Liver (tissue), 9 donors: ENCODE data around the gene GPX3. TPM values are rescaled to one million over a fixed set of nuclear protein-coding genes. Genes with fewer than 3 reads are reported as not detected.

Experiments used
- DNase-seq: peaks from one replicate; pipeline ENCODE4 v3.0.0-alpha.2; 2017; ENCODE audit warnings: low spot score
- H3K27ac ChIP-seq, 2 donors: one replicate each; pipeline ENCODE4 v1.7.0; 2013; ENCODE audit warnings: inconsistent platforms in 2 of 2, low read length in 2 of 2, control low read depth in 1 of 2, low read depth in 1 of 2, mild to moderate bottlenecking in 1 of 2
- H3K27me3 ChIP-seq, 4 donors: one replicate each; pipeline versions ENCODE4 v1.6.1 to v1.7.0; 2013; ENCODE audit warnings: low read length in 3 of 4, inconsistent platforms in 1 of 4, mild to moderate bottlenecking in 1 of 4, moderate library complexity in 1 of 4; ENCODE audit not compliant: control insufficient read depth in 4 of 4, insufficient read depth in 4 of 4
- H3K36me3 ChIP-seq, 4 donors: one replicate each; pipeline versions ENCODE4 v1.6.1 to v1.7.0; 2013; ENCODE audit warnings: low read length in 3 of 4, mild to moderate bottlenecking in 3 of 4, low read depth in 1 of 4, moderate library complexity in 1 of 4; ENCODE audit not compliant: control insufficient read depth in 4 of 4, insufficient read depth in 3 of 4
- H3K4me1 ChIP-seq, 4 donors: one replicate each; pipeline versions ENCODE4 v1.6.1 to v1.7.0; 2013; ENCODE audit warnings: low read length in 3 of 4, mild to moderate bottlenecking in 3 of 4, moderate library complexity in 1 of 4; ENCODE audit not compliant: control insufficient read depth in 4 of 4, insufficient read depth in 4 of 4
- H3K4me3 ChIP-seq, 3 donors: one replicate each; pipeline versions ENCODE4 v1.6.1 to v1.7.0; 2013; ENCODE audit warnings: low read length in 3 of 3, control low read depth in 1 of 3, low read depth in 1 of 3, mild to moderate bottlenecking in 1 of 3
- H3K9ac ChIP-seq, 2 donors: one replicate each; pipeline ENCODE4 v1.7.0; 2013; ENCODE audit warnings: low read length in 2 of 2, mild to moderate bottlenecking in 2 of 2, moderate library complexity in 2 of 2, control low read depth in 1 of 2, low read depth in 1 of 2
- H3K9me3 ChIP-seq, 4 donors: one replicate each; pipeline versions ENCODE4 v1.6.1 to v1.7.0; 2013; ENCODE audit warnings: low read length in 3 of 4; ENCODE audit not compliant: control insufficient read depth in 4 of 4
- ATF3 ChIP-seq: IDR thresholded peaks from 2 replicates; pipeline ENCODE4 v1.6.1; 2016; ENCODE audit warnings: antibody characterized with exemption
- CTCF ChIP-seq: fragments of 150-350 bp; IDR thresholded peaks from 2 replicates; pipeline ENCODE4 v1.5.1; 2017; ENCODE audit warnings: improper control_type of control experiment, low read depth, low read length; ENCODE audit not compliant: missing input control
- EGR1 ChIP-seq, 2 donors: IDR thresholded peaks; 2 replicates each; pipeline ENCODE4 v1.6.1; 2016 to 2018; ENCODE audit warnings: antibody characterized with exemption in 2 of 2, low read depth in 2 of 2
- FOXA1 ChIP-seq: IDR thresholded peaks from 2 replicates; pipeline ENCODE4 v1.6.1; 2016; ENCODE audit warnings: antibody characterized with exemption
- FOXA2 ChIP-seq: IDR thresholded peaks from 2 replicates; pipeline ENCODE4 v1.6.1; 2016; ENCODE audit warnings: antibody characterized with exemption
- GABPA ChIP-seq, 2 donors: IDR thresholded peaks in 1 of 2; conservative IDR thresholded peaks in 1 of 2; 2 replicates each; pipeline ENCODE4 v1.6.1; 2016; ENCODE audit warnings: antibody characterized with exemption in 2 of 2, mild to moderate bottlenecking in 1 of 2, moderate library complexity in 1 of 2
- HNF4A ChIP-seq, 2 donors: conservative IDR thresholded peaks; 2 replicates each; pipeline ENCODE4 v1.6.1; 2016; ENCODE audit warnings: antibody characterized with exemption in 2 of 2, mild to moderate bottlenecking in 2 of 2
- HNF4G ChIP-seq: IDR thresholded peaks from 2 replicates; pipeline ENCODE4 v1.6.1; 2016; ENCODE audit warnings: antibody characterized with exemption
- JUND ChIP-seq, 2 donors: IDR thresholded peaks; 2 replicates each; pipeline ENCODE4 v1.6.1; 2016; ENCODE audit warnings: antibody characterized with exemption in 2 of 2
- MAX ChIP-seq: IDR thresholded peaks from 2 replicates; pipeline ENCODE4 v1.6.1; 2016; ENCODE audit warnings: antibody characterized with exemption
- NR2F2 ChIP-seq: IDR thresholded peaks from 2 replicates; pipeline ENCODE4 v1.6.1; 2016; ENCODE audit warnings: antibody characterized with exemption
- REST ChIP-seq: IDR thresholded peaks from 2 replicates; pipeline ENCODE4 v1.6.1; 2016; ENCODE audit warnings: antibody characterized with exemption, mild to moderate bottlenecking
- RXRA ChIP-seq, 2 donors: IDR thresholded peaks; 2 replicates each; pipeline ENCODE4 v1.6.1; 2017 to 2018; ENCODE audit warnings: antibody characterized with exemption in 2 of 2, mild to moderate bottlenecking in 1 of 2
- SP1 ChIP-seq: IDR thresholded peaks from 2 replicates; pipeline ENCODE4 v1.6.1; 2018; ENCODE audit warnings: antibody characterized with exemption, mild to moderate bottlenecking
- TAF1 ChIP-seq: conservative IDR thresholded peaks from 2 replicates; pipeline ENCODE4 v1.6.1; 2016; ENCODE audit warnings: antibody characterized with exemption, mild to moderate bottlenecking
- YY1 ChIP-seq: IDR thresholded peaks from 2 replicates; pipeline ENCODE4 v1.6.1; 2016; ENCODE audit warnings: antibody characterized with exemption, mild to moderate bottlenecking
- ZBTB33 ChIP-seq: IDR thresholded peaks from 2 replicates; pipeline ENCODE4 v1.6.1; 2016; ENCODE audit warnings: antibody characterized with exemption
- whole genome bisulfite sequencing: extraction: QIAGEN DNeasy Blood & Tissue Kit; methylation state at CpG from one replicate; pipeline ENCODE4 v1.1.7; 2013; 5-methylcytosine and 5-hydroxymethylcytosine counted together
- polyA plus RNA-seq, 2 donors: library from polyadenylated mRNA; stranded (reverse) in 1 of 2; unstranded in 1 of 2; fragments of 200-250 nt in 1 of 2; fragments of >200 nt in 1 of 2; fragmentation: Nextera tagmentation in 1 of 2; extraction: Ambion mirVana in 1 of 2; gene quantifications; one replicate each; pipeline versions ENCODE4 v1.2.1 to v1.2.3, GENCODE V29; 2013 to 2015
- total RNA-seq, 2 donors: library from RNA; depleted of rRNA; stranded (reverse); fragments of >200 nt; gene quantifications; one replicate each; pipeline ENCODE4 v1.2.3, GENCODE V29; 2014
- donor health status: healthy.
- donor health status: healthy.
- donor health status: healthy.
- donor health status: healthy.
- donor health status: healthy.

GPX3 gene
- total and polyA plus RNA-seq, 4 donors: 72.9 to 878 (median 237) TPM

- no peaks in the 10 kb centered on the region for H3K36me3 ChIP-seq
- H3K4me3 ChIP-seq: no peak overlapping the region
- WGBS: 94% methylated on average over 3 of the region's 3 CpGs
- no peak for DNase-seq
- TF ChIP-seq JUND (IDR thresholded peaks at IDR 0.05) (no peak), CTCF (no peak), NR2F2 (no peak), HNF4A (conservative IDR thresholded peaks at IDR 0.05) (no peak), REST (no peak), HNF4G (no peak), YY1 (no peak), FOXA2 (no peak), GABPA (IDR thresholded peaks at IDR 0.05 in 1 of 2, conservative IDR thresholded peaks at IDR 0.05 in 1 of 2) (no peak), ATF3 (no peak), TAF1 (no peak)
- peaks cover 17 to 57% (median 38%) of the 10 kb centered on the region in 4 donors for H3K4me1 ChIP-seq
- no peak overlapping the region for H3K27ac ChIP-seq
- H3K9ac ChIP-seq: no peak overlapping the region
- no peaks in the 10 kb centered on the region for H3K9me3 ChIP-seq
- no peaks in the 10 kb centered on the region for H3K27me3 ChIP-seq
Measured at GRCh38 chr5:151003503-151003860, 16.9 kb upstream of the GPX3 start.

GRCh38 chr5:151004499-151004898 is 15.9 kb upstream of the GPX3 start:
- no peak overlapping the region for H3K9ac ChIP-seq
- no peaks in the 10 kb centered on the region for H3K27me3 ChIP-seq
- DNase-seq: no peak
- no peaks in the 10 kb centered on the region for H3K36me3 ChIP-seq
- peak overlapping the region; percentile 77 to 81 for H3K27ac ChIP-seq
- no peaks in the 10 kb centered on the region for H3K9me3 ChIP-seq
- peaks cover 17 to 55% (median 35%) of the 10 kb centered on the region in 4 donors for H3K4me1 ChIP-seq
- WGBS: 28% methylated on average over 2 of the region's 2 CpGs
- no peak overlapping the region for H3K4me3 ChIP-seq
- peak in 1 of 2 donors; percentile 76 for TF ChIP-seq JUND (IDR thresholded peaks at IDR 0.05)
- peak; percentile 56 for TF ChIP-seq REST
- TF ChIP-seq ATF3: no peak
- peak; percentile 79 for TF ChIP-seq FOXA2
- TF ChIP-seq CTCF: no peak
- peak in 1 of 2 donors; percentile 68 for TF ChIP-seq EGR1 (IDR thresholded peaks at IDR 0.05; ENCODE audit: low read depth in 2 of 2)
- TF ChIP-seq YY1: peak; percentile 25
- TF ChIP-seq ZBTB33: peak; percentile 71
- TF ChIP-seq MAX: peak; percentile 72
- peak; percentile 83 to 98 for TF ChIP-seq RXRA (IDR thresholded peaks at IDR 0.05)
- peak; percentile 38 for TF ChIP-seq FOXA1
- TF ChIP-seq HNF4G: no peak
- TF ChIP-seq NR2F2: no peak
- TF ChIP-seq TAF1: no peak
- peak; percentile 68 to 91 for TF ChIP-seq HNF4A (conservative IDR thresholded peaks at IDR 0.05)
- peak; percentile 53 for TF ChIP-seq SP1
- TF ChIP-seq GABPA (IDR thresholded peaks at IDR 0.05 in 1 of 2, conservative IDR thresholded peaks at IDR 0.05 in 1 of 2): peak in 1 of 2 donors; percentile 29
